Measurements from ENCODE around the gene SF3B2.

GRCh38 chr11:66004186-66004585 lies 48.0 kb upstream of the SF3B2 start:
- no peak for TF ChIP-seq CTCF (IDR thresholded peaks at IDR 0.05; ENCODE audit: poor library complexity)
- no peak for TF ChIP-seq EZH2 (IDR thresholded peaks at IDR 0.05; ENCODE audit: borderline replicate concordance)
- no peak for TF ChIP-seq EZH2phosphoT487 (IDR thresholded peaks at IDR 0.05; ENCODE audit: low read depth, severe bottlenecking, unreplicated experiment)
